OCI-M2 (cell line): ENCODE results near the gene ING1.
"Not testable (repeated sequence)": the region's sequence is repeated elsewhere in the genome, so short reads cannot be mapped to it uniquely, and the experiment has no call there.

Experiments used
- DNase-seq: peaks from one replicate; lab custom pipeline; 2025; ENCODE audit not compliant: unreplicated experiment; lab: John Stamatoyannopoulos, UW

Gene ING1, protein sequence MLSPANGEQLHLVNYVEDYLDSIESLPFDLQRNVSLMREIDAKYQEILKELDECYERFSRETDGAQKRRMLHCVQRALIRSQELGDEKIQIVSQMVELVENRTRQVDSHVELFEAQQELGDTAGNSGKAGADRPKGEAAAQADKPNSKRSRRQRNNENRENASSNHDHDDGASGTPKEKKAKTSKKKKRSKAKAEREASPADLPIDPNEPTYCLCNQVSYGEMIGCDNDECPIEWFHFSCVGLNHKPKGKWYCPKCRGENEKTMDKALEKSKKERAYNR

DNA sequence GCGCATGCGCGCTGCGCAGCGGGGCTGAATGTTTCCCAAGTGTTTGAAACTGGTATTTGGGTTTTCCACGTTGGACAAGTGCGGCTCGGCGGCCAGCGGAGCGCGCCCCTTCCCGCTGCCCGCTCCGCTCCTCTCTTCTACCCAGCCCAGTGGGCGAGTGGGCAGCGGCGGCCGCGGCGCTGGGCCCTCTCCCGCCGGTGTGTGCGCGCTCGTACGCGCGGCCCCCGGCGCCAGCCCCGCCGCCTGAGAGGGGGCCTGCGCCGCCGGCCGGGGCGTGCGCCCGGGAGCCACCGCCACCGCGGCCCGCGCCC lies at the start of gene ING1:
Gene ING1, plus strand, starts transcription at position 59 of the 311 bp plus-strand sequence. CDS start 450 bp downstream, outside the sequence.
- DNase-seq, result no peak

DNA sequence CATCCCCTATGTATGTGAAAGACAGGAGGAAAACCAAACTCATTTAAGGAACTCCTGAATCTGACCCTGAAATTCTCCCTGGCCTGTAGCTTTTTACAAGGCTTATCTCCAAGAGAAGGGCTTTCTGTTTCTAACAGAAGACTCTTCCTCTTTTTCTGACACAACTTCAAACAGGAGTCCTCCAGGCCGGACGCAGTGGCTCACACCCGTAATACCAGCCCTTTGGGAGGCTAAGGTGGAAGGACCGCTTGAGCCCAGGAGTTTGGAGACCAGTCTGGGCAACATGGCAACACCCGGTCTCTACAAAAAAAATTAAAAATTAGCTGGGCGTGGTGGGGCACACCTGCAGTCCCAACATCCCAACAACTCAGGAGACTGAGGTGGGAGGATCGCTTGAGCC lies 49.5 kb upstream of the ING1 start:
- no peak for DNase-seq

DNA sequence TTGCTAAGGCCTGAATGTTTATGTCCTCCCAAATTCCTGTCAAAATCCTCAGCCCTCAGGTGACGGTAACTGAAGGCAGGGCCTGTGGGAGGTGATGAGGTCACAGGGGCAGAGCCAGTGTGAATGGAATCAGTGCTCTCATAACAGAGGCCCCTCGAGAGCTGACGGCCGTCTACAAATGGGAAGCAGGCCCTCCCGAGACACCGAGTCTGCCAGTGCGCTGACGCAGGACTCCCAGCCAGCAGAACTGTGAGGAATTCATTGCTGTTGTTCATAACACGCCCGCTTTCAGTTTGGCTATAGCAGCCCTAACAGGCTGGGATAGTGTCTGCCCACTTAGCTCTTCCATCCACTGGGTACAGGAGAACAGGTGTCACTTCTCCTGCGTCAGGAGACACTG lies 48.8 kb upstream of the ING1 start:
- DNase-seq, result no peak

DNA sequence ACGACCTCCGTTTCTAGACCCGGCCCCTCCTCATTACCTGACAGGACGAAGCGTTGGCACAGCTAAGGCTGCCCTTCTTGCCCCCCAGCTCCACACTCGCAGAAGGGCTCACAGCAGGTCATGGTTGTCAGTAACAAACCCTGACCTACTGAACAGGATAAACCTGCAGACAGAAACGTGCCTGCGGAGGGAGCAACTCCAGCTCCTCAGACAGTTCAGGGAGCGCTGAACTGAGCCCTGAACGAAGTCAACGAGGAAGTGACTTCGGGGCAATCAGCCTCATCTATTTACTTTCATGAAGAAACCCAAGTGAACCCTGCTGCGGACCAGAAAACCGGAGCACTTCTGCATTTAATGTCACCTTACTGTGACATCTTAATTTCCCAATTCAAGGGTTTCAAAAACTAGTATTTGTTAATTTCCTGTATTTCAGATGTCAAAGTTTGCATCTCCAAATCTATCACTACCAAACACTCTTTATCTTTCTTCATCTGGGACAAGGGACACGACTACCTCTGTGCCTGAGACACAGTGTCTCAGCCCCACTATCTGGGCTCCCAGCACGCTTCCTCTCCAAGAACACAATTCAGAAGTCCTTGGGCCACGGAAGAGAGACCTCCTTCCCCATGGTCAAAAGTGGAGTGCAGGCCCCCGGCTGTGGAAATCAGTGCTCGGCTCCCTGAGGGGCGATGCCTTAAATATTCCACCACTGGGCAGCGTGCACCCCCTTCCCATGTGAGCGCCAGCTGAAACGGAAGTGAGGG lies 47.8 kb upstream of the ING1 start:
- DNase-seq, result no peak

DNA sequence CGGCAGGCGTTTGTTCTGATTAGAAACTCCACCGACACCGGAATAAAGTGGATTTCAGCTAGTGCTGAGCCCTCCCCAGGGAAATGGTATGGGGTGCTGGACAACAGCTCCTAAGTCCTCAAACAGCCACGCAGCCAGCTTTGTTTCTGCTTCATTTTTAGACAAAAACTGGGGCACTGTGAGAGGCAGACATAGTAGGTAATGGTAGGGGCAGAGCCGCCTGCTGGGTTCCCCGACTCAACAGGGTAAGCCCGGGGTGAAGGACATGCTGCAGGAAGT lies 47.3 kb upstream of the ING1 start:
- no peak for DNase-seq

DNA sequence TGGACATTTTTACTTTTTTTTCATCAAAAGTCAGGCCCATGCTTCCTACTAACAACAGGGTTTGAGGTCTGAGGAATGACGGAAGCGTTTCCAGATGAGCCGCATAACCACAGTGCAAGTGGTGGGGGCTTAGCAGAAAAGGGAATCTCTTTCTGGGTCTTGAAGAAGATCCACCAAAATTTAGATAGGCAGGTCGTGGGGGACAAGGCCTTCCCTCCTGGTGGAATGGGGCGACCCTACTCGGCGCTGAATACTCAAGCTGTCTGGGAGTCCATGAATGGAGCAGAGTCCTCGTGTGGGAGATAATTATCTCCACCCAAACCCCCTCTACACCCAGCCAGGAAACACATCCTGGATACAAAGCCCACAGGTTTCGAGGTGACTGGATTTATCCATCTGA lies 44.5 kb upstream of the ING1 start:
- no peak for DNase-seq

DNA sequence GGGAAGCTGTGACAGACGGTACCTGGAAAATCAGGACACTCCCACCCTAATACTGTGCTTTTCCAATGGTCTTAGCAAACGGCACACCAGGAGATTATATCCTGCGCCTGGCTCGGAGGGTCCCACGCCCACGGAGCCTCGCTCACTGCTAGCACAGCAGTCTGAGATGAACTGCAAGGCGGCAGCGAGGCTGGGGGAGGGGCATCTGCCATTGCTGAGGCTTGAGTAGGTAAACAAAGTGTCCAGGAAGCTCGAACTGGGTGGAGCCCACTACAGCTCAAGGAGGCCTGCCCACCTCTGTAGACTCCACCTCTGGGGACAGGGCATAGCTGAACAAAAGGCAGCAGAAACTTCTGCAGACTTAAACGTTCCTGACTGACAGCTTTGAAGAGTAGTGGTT lies 43.7 kb upstream of the ING1 start:
- not testable (repeated sequence) for DNase-seq

DNA sequence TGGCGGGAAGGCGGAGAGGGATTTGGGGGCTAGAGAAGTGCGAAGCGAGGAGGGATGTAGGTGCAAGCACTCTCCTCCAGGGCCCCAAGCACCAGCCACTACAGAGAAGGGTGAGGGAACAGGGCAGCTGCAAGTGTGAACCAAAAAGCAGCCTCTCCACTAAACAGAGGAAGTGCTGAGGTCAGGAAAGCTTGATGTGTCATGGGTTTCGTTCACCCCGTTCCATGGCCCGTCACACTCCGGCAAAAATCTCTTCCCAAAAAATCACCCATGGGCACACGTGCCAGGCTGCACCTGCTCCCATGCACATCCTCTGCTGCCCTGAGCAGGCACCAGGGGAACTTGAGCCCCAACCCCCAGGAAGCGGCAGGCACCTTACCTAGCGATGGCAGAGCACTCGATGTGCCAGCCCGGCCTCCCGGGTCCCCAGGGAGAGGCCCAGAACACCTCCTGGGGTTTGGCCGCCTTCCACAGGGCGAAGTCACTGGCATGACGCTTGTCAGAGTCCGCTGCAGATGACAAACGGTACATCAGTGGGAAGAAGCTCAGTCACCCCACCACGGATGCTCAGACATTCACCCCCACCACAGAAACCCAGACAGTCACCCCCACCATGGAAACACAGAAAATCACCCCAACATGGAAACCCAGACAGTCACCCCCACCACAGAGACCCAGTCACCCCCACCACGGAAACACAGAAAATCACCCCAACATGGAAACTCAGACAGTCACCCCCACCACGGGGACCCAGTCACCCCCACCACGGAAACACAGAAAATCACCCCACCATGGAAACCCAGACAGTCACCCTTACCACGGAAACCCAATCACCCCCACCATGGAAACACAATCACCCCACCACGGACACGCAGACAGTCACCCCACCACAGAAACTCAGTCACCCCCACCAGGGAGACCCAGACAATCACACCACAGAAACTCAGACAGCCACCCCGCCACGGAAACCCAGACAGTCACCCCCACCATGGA lies 36.6 kb upstream of the ING1 start:
- DNase-seq, result no peak

DNA sequence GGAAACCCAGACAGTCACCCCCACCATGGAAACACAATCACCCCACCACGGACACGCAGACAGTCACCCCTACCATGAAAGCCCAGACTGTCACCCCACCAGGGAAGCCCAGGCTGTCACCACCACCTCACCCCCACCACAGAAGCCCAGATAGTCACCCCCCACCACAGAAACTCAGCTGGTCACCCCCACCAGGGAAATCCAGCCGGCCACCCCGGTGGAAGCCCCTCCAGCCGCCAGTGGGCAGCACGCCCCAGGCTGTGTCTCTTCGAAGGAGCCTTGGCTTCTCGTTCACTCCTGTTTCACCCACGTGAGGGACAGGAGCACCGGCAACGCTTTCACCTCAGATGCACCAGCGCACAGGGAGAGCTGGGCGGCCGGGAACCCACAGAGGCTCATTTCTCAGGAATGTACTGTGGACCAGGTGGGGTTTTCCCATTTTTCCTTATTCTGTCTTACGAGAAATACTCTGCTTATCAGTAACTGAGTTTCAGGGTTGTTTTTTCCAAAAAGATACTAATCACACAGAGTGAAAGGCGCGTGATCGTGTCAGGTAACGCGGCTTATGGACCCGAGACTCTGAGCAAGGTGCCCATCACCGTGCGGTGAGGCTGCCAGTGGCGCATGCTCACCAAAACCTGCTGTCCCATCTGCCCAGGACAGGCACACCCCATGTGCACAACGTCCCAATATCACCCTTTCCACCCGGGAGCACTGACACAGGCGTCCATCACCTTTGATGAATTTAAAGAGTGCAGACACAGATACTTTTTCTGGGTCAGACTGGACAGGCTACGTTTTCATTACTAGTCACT lies 35.6 kb upstream of the ING1 start:
- DNase-seq, result no peak

DNA sequence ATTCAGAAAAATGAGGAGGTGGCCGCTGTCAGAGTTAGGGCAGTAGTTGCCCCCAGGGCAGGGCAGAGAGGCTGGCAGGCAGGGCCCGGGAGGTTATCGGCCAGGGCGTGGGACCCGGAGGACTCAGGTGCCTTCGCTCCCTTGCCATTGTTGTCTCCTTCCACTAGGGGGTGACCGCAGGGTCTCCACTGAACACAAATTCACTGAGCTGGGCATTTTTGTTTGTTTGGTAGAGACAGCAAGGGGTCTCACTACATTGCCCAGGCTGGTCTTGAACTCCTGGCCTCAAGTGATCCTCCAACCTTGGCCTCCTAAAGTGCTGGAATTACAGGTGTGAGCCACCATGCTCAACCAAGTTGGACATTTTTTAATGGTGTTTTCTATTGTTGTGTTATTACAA lies 32.6 kb upstream of the ING1 start:
- no peak for DNase-seq

DNA sequence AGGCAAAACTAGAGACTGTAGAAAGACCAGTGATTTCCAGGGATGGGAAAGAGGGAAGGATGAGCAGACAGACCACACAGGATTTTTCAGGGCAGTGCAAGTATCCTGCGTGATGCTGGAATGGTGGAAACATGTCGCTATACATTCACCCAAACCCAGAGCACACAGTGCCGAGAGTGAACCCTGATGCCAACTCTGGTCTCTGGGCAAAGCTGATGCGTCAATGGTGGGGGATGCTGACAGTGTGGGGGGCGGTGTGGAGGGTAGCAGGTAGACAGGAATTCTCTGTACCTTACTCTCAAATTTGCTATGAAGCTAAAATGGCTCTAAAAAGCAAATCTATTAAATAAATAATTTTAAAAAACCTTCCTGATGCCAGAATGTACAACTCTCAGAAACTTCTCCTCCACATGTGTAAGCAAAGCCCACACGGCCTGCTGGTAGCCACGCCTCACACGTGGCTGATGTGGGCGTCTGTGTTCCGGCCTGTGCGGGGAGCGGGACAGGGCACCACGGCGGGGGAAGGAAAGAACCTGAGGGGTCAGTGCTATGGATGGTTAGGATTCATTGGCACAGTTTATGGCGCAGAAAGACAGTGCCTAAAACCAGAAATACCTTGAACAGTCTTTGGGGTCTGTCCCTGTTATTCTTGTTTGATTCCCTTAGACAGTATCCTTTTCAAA lies 31.5 kb upstream of the ING1 start:
- no peak for DNase-seq

DNA sequence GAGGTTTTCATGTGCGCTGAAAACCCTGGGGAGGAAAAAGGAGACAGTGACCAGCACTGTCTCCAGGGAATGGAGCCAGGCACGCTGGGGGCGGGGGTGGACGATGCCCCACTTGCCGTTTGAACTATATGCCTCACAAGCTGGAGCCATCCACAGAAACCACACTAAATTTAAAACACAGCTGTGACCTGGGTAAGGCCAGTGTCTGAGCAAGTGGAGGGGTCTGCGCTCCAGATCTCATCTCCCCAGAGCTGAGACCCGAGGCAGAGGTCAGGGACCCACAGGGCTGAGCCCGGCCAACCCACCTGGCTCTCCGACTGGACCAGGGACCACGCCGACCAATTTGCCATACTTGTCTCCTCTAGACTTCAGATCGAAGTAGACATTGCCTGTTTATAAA lies 30.8 kb upstream of the ING1 start:
- no peak for DNase-seq

DNA sequence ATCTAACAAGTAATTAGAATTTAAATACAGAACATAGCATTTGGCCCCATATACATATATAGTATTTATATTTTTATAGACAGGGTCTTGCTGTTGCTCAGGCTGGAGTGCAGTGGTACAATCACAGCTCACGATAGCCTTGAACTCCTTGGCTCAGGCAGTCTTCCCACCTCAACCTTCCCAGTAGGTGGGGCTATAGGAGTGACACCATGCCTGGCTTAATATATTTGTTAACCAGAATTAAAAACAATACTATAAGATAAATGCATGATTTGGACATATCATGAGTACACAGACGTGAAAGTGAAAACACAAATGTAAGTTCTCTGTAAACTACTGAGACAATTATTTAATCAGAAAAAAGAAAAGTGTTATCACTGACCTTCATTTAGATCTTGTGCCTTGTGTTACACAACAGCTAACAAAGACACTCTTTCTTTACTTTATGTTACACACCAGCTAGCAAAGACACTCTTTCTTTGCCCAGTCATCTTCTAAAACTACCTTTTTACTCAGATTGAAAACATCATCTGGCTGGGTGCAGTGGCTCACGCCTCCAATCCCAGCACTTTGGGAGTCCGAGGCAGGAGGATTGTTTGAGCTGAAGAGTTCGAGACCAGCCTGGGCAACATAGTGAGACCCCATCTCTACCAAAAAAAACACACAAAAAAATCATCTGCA lies 30.2 kb upstream of the ING1 start:
- DNase-seq, result no peak

DNA sequence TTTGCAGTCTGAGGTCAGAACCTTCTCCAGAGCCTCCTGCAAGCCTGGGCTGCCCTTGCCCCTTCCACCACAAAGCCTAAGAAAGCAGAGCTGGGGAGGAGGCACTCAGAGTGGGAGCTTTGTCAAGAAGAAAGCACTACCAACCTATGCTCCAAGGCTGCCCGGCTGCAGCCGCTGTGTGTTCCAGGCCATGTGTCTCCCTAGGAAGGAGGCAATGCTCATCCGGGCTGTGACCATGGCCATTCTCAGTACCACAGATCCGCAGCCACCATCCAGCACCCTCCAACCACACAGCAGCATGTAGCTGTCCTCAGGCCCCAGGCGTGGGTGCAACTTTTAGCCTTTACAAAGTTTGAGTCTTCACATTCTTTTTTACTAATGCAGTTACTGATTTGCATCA lies 29.6 kb upstream of the ING1 start:
- DNase-seq, result no peak

DNA sequence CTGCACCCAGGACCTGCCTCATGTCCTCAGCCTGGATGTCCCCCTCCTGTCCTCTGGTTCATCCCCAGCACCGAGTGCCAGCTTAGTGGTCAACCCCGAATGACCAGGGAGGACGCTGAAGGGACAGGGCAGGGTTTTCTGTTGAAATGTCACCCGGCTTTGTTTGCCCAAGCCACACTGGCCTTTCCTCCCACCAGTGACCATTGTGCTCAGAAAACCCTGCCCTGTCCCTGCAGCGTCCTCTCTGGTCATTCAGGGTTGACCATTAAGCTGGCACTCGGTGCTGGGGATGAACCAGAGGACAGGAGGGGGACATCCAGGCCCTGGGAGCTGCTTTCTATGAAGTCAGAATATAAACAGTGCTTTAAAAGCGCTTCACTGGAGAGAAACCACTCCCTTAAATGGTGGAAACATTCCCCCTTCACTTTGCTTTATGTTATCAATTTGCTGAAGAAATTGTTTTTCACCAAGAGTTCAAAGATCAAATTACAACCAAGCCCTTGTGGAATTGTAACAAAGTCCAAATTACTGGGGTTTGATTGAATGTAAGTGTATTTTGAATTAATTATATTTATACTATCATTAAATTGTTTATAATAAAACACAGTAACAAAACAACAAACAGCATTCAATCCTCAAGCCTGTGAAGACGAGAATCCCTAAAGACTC lies 29.0 kb upstream of the ING1 start:
- no peak for DNase-seq

DNA sequence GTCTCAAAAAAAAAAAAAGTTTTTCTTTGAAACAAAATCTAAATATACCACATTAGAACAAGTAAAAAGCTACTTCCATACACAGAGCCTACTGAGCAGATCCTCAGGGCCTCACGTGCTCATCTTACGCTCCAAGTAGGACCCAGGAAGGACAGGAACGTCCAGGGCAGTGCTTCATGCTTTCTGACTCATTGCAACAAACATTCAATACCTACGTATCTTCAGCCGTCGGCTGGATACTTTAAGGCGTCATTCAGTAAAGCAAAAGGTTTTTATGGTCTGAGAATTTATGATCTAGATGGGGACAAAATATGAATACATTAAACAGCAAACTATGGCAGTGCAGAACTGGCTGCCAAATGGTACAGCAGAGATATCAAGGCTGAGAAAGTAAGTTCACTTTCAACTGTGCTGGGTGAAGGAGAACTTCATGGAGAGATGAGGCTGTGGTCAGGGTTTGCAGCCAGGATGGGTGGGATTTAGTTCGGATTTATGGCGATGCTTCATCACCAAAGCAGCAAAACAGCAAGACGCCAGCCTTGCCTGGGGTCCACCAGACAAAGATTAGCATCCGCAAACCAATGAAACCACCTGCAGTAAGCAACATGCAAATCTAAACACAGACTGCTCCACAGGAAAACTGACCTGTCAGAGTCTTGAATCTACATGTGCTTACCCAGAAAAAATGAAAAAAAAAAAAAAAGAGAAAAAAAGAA lies 28.0 kb upstream of the ING1 start:
- DNase-seq, result no peak

DNA sequence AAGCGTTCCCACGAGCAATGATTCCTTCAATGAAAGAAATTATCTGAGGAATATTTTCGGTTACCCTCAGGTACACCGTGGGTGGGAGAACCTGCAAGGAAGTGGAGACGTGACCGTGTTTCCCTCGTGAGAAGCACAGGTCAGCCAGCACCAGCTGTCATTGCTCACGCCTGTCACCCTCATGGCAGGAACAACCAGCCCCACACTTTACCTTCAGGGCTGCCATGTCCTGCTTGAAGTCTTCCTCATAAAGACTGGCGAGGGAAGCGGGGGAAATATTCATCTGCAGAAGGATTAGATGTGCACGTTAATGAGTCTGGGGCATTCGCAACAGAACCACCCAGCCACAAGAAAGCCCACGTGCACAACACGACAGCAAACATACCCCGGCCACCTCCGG lies 25.8 kb upstream of the ING1 start:
- no peak for DNase-seq

DNA sequence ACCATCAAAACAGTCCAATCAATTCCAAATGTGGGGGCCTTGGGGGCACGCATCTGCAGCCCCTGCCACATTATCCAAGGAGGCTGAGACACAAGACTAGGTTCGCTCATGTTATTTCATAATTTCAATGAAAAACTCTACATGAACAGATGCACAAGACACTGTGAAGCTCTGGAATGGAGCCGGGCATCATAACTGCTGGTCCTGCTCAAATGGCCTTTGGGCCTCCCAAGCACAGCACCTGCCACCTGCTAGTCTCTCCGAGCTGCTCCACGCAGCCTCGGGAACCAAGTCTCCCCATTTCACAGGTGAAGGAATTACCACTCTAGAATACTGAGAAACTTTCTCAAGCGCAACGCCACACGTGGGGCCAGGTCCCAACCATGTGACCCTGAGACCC lies 24.5 kb upstream of the ING1 start:
- DNase-seq, result no peak

DNA sequence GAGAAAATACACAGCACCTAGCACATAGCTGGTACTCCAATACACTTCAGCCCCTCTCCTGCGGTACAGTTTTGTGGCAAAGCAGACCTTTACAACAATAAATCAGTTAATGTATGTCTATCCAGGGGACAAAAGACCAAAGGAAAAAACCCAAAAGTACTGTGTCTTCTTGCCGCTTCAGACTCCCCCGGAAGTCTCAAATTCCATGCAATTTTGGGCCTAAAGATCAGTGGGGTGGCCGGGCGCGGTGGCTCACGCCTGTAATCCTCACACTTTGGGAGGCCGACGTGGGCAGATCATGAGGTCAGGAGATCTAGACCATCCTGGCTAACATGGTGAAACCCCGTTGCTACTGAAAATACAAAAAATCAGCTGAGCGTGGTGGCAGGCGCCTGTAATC lies 23.8 kb upstream of the ING1 start:
- no peak for DNase-seq
